ENCODE data around the gene HUNK.
"Not testable (repeated sequence)": the region's sequence is repeated elsewhere in the genome, so short reads cannot be mapped to it uniquely, and the experiment has no call there.

The HUNK gene

GRCh38 chr21:31871371-31871770 lies 1.4 kb upstream of the HUNK start:
- not testable (repeated sequence) for DNase-seq

GRCh38 chr21:31872072-31872451 lies 758 bp upstream of the HUNK start:
- DNase-seq: no peak

GRCh38 chr21:31873275-31873695 lies 465 bp downstream of the HUNK start:
- DNase-seq: no peak

- no peak for DNase-seq
Observed at GRCh38 chr21:31873696-31874599, 1.1 kb downstream of the HUNK start.

- DNase-seq: no peak
Observed at GRCh38 chr21:31874812-31875212, 2.0 kb downstream of the HUNK start.

GRCh38 chr21:31875496-31876015 lies 2.7 kb downstream of the HUNK start:
- DNase-seq: no peak

GRCh38 chr21:31877463-31877957 lies 4.7 kb downstream of the HUNK start:
- DNase-seq: no peak

- DNase-seq: no peak
Observed at GRCh38 chr21:31878831-31879230, 6.0 kb downstream of the HUNK start.

GRCh38 chr21:31879241-31879650 lies 6.4 kb downstream of the HUNK start:
- DNase-seq: no peak

GRCh38 chr21:31879911-31880310 lies 7.1 kb downstream of the HUNK start:
- DNase-seq: no peak

GRCh38 chr21:31880816-31881215 lies 8.0 kb downstream of the HUNK start:
- DNase-seq: no peak

GRCh38 chr21:31882711-31883110 lies 9.9 kb downstream of the HUNK start:
- no peak for DNase-seq

GRCh38 chr21:31885146-31885545 lies 12.3 kb downstream of the HUNK start:
- DNase-seq: no peak

- no peak for DNase-seq
Observed at GRCh38 chr21:31886915-31887314, 14.1 kb downstream of the HUNK start.

- DNase-seq: no peak
Observed at GRCh38 chr21:31887391-31887841, 14.6 kb downstream of the HUNK start.

- no peak for DNase-seq
Observed at GRCh38 chr21:31888936-31889371, 16.1 kb downstream of the HUNK start.

- no peak for DNase-seq
Observed at GRCh38 chr21:31889460-31889859, 16.6 kb downstream of the HUNK start.

- DNase-seq: no peak
Observed at GRCh38 chr21:31892686-31893085, 19.9 kb downstream of the HUNK start.

- no peak for DNase-seq
Observed at GRCh38 chr21:31893851-31894415, 21.1 kb downstream of the HUNK start.

- no peak for DNase-seq
Observed at GRCh38 chr21:31894457-31894856, 21.6 kb downstream of the HUNK start.

GRCh38 chr21:31895077-31895835 lies 22.4 kb downstream of the HUNK start:
- DNase-seq: no peak

- DNase-seq: no peak
Observed at GRCh38 chr21:31896019-31896418, 23.2 kb downstream of the HUNK start.

- DNase-seq: no peak
Observed at GRCh38 chr21:31897311-31897710, 24.5 kb downstream of the HUNK start.

All from cerebellar nuclear complex (tissue), 1 donor.